MV-4-11 (cell line): ENCODE results near the gene ZNRF2.

Experiments used
- DNase-seq: peaks from one replicate; lab custom pipeline; 2025; lab: John Stamatoyannopoulos, UW

The ZNRF2 gene

DNA sequence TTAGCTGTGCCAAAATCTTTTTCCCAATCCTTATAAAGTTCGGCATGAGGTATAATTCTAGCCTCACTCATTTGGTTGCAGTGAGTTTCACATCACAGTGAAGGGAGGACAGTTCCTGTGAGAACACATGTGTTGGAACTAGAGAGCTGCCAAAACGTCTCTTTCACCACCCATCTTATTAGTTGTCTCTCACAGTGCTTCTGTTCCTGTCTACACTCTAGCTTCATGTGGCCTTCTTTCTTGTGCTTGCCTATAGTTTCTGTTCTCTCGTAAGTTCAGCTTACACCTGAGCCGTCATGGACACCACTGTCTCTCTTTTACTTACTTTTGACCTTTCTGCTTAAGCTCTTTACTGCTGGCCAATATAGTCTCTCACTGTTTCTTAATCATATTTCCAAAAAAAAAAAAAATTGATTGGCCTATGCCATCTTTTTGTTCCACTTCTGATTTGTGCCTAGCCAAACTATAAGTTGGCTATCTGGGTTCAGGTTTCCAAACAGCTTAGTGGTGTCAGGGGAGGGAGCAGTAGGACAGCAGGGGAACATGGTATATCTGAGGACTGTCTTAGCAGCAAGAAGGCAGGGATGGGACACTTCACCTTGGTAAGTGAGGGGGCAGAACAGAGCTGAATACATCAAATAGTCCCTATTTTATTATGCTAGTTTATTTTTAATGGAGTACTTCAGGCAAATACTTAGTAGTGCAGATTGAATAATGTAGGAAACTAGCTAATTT, 38.0 kb downstream of the ZNRF2 start:
- peak; percentile 62 for DNase-seq

DNA sequence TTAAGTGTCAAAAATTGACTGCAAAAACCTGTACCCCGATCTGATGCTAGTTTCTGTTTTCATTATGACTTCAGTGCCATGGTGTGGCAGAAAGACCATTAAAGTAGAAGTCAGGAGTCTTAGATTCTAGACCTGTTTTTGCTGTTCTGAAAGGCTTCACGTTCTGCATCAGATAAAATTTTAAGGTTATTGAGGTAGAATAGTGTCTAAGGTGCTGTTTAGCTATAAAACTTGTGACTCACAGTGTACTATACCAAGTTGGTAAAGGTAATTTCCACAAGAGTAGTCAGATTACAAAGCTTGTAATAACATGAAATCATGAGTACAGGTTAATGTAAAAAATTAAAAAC, 38.6 kb downstream of the ZNRF2 start:
- no peak for DNase-seq

DNA sequence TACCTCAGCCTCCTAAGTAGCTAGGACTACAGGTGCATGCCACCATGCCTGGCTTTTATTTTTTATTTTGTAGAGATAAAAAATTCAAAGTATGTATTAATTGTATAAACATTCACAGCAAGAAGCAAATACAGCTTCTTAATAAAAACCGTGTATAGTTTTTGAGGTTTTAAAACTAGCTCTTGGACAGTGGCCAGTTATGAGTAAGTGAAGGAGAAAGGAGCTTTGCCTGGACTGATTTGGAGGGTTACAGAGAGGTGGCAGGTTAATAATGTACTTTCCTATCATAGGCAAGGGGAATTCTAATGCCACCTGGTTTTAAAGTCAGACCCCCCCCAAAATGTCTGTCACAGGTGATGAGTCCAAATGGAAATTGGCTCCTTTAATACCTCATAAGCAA, 43.4 kb downstream of the ZNRF2 start:
- no peak for DNase-seq

DNA sequence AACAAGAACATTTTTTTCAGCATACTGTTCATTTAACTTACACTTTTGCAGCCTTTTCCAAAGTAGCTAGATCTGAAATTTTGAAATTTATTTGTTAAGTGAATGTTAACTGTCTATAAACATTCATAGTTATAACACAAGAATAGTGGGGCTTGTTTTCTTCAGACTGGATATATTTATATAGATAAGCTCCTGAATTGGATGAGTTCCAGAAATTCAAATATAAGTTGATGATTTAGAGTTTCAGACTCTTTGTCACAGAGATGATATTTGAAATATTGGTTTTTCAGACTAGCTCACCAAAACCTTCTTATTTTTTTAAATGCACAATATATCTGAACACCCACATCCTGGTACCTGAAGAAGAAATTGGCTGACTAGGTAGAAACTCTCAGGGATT, 44.0 kb downstream of the ZNRF2 start:
- no peak for DNase-seq

DNA sequence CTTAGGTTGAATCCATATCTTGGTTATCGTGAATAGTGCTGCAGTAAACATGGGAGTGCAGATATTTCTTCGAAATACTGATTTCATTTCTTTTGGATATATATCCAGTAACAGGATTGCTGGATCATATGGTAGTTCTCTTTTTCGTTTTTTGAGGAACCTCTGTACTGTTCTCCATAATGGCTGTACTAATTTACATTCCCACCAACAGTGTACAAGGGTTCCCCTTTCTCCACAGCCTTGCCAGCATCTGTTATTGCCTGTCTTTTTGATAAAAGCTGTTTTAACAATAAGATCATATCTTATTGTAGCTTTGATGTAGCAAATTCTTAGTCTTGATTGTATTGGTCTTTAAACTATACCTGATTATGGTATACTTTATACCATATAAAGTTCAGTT, 45.3 kb downstream of the ZNRF2 start:
- DNase-seq: peak; percentile 70

DNA sequence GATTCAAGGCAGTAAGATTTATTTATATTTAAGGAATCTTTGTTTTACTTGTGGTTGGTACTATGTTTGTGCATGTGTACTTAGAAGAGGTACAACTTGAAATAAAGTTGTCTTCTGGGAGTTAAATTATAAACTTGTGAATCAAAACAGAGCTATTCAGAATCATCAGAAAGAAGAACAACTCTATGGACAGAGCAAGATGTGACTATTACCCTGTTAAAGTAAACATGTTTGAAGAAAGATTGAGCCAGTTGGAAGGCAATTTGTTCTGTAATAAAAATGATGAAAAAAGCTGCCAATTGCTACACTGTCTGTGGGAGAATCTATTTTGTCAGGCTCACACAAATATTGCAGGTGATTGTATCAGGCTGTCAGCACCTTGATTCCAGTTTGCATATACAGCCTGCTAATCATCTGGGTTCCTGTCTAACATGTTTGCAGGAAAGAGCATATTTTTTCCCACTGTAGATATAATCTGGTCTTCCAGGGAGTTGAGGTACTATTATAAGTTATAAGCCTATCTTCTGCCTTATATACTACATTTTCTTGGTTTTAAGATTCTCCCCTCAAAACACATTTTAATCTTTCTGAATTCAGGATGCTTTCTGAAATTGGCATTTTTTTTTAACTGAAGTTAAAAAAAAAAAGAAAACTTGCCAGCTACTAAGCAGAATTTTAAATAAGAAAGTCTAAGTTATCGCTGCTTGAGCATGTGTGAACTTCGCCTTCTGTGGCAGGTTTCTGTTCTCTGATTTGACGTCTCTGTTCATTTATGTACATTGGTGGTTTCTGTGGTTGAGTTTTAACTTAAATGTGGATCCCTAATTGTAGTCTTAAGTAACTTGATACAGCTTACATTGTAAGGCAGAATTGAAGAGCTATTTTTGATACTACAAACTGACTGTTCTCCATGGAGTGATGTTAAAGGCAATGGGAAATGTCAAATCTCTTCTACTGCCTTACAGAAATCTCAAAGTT, 46.0 kb downstream of the ZNRF2 start:
- peak; percentile 91 for DNase-seq

DNA sequence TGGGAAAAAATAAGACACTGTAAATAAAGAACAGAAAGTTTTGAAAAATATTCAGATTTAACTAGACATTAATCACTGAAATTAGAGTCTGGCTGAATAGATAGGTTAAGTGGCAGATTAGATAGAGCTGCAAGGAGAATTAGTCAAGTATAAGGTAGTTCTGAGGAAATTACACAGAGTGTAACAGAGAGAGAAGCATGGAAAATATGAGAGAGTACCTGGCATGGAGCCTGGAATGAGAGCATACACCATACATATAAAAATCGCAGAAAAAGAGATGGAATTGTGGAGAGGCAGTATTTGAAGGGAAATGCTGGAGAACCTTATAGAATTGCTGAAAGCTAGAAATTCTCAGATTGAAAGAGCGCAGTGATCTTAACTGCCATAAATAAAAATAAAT, 46.9 kb downstream of the ZNRF2 start:
- DNase-seq: no peak

DNA sequence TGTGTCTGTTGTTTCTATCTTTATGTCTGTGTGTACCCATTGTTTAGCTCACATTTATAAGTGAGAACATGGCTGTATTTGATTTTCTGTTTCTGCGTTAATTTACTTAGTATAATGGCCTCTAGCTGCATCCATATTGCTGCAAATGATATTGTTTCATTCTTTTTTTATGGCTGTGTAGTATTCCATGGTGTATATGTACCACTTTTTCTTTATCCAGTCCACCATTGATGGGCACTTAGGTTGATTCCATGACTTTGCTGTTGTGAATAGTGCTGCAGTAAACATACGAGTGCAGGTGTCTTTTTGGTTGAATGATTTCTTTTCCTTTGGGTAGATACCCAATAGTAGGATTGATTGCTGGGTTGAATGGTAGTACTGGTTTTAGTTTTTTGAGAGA, 48.2 kb downstream of the ZNRF2 start:
- DNase-seq: no peak

DNA sequence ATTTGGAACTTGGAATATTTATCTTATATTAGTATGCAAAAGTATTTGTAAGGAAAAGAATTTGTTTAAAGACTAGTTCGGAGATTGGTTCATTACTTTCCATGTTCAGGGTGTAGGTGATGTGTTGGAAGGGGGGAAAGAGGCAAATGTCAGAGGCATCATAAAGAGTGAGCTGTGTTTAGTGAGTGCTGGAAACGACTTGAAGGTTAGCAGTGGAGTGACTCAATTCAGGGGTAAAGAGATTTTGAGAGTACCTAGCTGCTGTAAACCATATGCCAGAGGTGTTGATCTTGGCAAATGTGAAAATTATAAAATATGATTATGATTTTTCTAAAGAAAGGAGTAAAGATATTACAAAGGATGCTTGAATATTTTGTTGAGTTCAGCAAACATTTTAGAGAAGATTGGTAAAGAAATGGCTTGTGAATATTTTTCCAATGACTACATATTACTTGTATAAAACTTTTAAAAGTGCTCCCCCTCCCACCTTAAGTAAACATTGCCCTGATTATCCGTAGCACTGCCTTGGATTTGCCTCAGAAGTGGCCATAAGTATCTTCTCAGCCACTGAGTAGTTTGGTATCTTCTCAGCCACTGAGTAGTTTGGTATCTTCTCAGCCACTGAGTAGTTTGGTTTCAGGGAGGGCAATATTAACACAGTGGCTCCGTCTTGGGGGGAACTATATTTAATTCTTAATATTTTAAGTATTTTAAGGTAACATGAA, 51.5 kb downstream of the ZNRF2 start:
- DNase-seq: no peak

DNA sequence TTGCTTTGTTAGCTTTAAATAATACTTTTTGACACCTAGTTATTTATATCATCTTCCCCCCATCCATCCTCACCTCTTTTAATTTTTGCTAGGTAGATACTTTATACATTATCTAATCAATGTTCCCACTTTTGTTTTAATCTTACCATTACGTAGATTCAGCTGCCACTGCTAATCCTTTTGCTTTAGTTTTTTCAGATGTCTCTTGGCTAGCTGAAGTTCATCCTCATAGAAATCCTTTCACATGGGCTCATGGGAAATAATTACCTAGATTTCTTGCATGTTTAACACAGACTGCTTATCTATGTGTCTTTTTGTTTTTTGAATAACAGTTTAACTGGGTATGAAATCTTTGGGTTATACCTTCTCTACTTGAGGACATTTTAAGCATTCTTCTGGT, 60.1 kb downstream of the ZNRF2 start:
- DNase-seq: no peak

DNA sequence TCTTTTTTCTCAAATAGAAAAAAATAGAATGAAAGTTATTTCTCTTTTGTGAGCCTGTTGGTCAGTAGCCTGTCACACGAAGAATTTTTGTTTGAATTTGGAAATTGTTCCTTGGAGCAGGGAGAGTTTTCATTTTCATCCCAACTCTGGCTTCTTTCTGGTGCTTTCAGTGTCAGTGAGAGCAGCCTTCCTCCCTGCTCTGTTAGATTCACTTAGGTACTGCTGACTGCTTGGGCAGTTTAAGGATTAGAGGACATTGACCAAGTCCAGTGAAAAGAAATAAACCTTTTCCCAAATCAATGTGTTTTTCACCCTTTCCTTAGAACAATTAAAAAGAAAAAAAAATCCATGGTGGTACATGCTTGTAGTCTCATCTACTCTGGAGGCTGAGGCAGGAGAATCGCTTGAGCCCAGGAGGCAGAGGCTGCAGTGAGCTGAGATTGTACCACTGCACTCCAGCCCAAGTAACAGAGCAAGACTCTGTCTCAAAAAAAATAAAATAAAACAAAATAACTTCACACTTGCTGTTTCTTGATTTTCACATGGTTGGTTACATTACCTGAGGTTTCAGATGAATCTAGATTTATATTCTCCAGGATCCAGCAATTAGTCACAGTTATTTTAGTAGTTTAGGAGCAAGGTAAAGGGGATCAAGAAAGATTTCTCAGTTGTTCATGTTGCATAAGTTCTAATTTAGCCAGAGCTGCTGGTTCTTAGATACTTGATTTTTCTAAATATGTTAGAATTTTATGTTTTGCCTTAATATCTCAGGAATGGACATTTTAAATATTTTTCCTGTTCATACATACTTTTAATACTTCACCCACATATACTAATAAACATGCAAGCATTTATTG, 63.1 kb downstream of the ZNRF2 start:
- no peak for DNase-seq

DNA sequence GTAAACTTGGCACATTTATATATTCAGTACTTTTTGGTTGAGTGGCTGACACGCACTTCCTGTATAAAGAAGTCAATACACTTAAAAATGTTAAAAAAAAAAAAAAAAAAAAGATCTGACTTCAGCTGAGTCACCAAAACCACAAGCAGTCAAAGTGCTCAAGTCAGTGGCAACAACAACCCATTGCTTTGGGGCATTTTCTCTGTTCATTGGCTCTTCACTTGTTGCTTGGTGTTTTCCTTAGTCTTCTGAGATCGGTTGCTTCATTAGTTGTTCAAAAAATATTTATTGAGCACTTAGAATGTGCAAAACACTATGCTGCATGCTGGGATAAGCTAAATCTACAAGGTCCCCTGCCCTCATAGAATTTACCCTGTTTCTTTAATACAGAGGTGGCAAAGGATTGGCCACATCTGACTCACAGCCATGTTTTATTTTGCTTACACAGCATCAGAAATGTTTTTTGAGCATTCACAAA, 63.7 kb downstream of the ZNRF2 start:
- peak; percentile 91 for DNase-seq

DNA sequence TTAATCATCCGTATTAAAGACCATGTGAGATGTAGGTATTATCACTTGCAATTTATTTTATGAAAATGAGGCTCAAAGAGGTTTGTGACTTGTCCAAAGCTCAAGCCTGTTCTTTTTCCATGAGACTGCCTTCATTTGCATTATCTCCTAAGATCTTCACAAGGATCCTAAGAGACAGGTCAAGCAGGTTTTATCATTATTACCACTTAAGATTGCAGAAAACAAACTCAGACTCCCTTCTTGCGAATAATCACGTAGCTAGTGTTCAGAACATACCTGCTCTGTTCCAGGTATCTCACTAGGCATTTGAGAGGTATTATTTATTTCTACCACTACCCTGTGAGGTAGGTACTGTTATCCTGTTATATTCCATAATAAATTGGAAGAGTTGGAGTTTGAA, 64.8 kb downstream of the ZNRF2 start:
- no peak for DNase-seq

DNA sequence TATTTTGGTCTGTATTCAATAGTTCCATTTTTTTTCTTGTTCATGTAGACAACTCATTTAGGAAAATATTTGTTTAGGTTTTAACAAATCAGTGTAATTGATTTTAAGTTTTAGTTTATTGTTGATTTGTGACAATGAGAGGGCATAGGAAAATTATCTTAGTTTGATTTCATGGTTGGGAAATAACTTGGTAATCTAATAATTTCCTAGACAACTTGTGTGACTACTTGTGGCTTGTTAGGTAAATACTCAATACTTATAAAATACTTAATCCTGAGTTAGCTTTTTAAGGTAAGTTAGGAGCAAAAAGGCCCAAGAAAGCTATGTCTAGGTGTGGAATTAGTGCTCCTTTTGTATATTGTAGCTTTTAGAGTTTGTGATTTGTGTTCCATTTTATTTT, 65.4 kb downstream of the ZNRF2 start:
- DNase-seq: no peak

DNA sequence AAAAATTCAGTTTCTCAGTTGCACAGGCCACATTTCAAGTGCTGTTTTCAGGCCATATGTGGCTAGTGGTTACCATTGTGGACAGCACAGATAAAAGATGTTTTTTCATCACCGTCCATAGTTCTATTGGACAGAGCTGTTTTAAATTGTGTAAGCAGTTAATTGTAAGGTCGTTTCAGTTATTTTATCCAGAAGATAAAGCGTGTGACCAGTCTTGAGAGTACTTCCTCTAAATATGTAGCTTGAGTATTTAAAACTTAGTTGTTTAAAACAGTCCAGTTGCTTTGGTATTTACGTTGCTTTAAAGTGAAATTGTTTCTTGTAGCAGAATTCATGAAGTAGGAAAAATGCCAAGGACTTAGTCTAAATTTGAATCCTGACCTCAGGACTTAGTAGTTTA, 66.9 kb downstream of the ZNRF2 start:
- DNase-seq: peak; percentile 61

DNA sequence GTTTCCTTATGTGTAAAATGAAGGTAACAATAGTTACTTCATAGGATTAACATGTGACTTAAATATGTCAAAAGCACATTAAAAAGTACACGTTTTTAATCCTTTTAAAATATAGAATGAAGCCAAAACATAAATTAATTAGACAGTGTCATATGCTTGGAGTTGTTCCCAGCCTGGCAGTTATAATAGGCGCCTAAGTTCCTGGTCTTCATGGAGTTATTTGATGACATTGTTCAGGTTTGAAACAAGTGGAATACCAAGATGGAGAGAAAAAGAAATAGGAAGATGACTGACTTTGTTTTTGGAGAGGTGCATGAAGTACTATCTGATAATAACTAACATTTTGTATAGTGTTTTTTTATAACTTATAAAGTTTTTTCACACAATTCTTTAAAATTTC, 67.3 kb downstream of the ZNRF2 start:
- no peak for DNase-seq

DNA sequence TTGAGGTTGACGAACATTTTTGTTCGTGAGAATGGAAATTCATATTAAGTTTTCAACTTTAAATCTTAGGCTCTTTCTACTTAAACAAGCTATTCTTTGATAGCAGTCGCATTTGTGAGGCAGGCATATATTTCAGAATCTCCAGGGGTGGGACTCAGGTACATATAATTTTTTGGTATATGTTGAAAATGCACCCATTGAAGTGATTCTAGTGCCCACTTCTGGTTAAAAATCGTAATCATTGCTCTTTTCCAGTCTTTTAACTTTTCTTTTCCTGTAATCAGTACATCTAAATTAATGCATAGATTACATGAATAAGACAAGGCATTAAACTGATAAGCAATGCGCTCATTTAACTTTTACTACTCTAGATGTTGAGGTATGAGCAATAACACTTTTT, 67.8 kb downstream of the ZNRF2 start:
- DNase-seq: no peak

DNA sequence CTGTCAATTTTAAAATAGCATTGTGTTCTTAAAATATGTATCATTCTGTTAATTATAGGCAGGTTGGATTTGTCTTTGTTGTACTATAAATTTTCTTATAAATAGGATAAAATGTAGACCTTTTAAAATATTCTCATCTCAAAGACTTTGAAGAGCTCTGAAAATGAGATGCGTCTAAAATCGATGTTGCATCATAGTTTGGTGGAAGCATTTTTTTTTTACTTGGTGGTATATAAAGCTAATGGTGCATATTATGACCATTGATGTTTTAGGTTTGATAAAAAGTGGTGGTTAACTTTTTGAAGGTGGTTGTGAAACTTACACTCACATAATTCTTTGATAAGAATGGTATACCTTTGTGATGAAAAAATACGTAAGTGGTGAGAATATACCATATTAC, 69.1 kb downstream of the ZNRF2 start:
- no peak for DNase-seq

DNA sequence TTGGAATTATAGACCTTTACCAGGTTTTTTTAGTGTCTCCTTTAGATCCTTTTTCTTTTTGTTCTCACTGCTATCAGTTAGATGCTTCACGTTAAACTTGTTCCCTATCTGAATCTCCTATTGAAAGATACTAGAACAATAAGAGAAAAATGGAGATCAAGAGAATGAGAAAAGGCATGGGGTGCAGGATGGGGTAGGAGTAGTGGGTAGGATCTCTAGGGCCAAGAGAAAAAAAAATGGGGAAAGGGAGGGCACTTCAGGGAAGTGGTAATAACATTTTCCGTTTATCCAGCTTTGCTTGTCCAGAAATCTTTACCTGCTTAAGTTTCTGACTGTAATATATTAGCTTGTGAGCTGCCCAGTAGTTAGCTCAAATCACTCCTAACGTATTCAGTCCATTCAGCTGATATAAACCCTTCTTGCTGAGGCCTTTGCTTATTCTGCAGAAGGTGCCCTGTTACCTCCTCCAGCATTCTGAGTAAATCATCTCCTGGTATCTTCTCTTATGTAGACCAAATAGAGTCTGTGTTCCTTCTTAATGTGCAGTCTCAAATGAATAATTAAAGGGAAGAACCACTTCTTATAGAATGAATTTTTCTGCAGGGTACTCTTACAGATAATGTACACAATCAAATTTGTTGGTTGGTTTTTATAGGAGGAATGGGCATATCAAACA, 69.7 kb downstream of the ZNRF2 start:
- DNase-seq: no peak

DNA sequence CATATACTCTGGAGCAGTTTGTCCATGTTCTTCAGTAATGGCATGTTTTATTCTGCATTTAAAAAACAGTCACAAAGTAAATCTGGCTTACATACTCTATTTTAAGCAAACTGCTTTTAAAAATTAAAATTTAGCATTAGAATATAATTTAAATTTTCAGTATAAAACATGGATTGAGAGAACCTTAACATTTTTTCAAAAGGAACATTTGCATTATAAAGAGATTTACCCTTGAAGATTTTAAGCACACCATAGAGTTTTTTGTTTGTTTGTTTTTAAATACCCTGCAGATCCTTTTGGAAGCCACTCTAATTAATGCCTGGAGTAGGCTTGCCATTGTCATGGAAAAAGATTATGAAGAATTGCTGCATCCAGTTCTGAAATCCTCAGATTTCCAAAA, 70.4 kb downstream of the ZNRF2 start:
- DNase-seq: no peak

DNA sequence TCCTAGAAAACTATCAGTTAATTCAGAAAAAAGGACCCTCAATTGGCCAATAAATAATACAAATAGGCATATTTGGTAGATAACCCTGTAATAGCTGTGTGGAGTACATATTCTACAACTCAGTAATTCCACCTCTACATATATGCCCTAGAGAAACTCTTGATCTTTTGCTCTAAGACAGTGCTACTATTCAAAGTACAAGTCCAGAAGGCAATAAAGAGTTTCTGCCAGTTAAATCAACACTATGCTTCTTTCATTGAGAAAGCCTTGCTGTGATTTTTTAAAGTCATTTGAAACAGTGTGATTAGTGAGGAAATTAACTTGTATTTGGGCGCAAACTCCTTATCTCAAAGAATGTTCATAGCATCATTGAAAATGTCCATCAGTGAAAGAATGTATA, 75.6 kb downstream of the ZNRF2 start:
- DNase-seq: no peak
